K562 (cell line): ENCODE measurements around the gene CEBPE. TPM values are rescaled to one million over a fixed set of nuclear protein-coding genes. Genes with fewer than 3 reads are reported as not detected.

Source experiments
- ATAC-seq: fragments of 200-7000 bp; cut with Tn5 transposase; 3 replicates; pipeline ENCODE4 v1.9.1; 2020; ENCODE audit warnings: moderate library complexity
- BruUV-seq: library from RNA; stranded (reverse); fragments of 400-500 nt; replicated peaks from 2 replicates; lab custom pipeline; 2021; lab: Mats Ljungman, UMichigan
- CTCF ChIA-PET: fragments of 300-600 bp; formaldehyde crosslinking; extraction: SDS; loops from one replicate; lab custom pipeline; 2021; ENCODE audit warnings: low intra/inter-chr PET ratio; lab: Yijun Ruan, JAX
- POLR2A ChIA-PET: fragments of 300-600, 350-650 bp; sonication (Branson Sonifier 250); formaldehyde crosslinking; extraction: SDS; loops from one replicate; lab custom pipeline; 2021; ENCODE audit warnings: antibody characterized with exemption, inconsistent platforms; lab: Yijun Ruan, JAX
- DNase-seq, 4 experiments: peaks; one replicate each; pipeline versions ENCODE4 v3.0.0 to v3.0.0-alpha.2; 2011 to 2018; ENCODE audit warnings: low spot score in 3 of 4, mixed read lengths in 3 of 4; ENCODE audit errors: extremely low read depth in 1 of 4
- FAIRE-seq: peaks from 2 replicates; lab custom pipeline; 2011; peaks lifted over from hg19 to GRCh38; lab: Jason Lieb, UNC
- H2AFZ ChIP-seq: 2 replicates; pipeline ENCODE4 v1.6.0; 2011; ENCODE audit warnings: low read depth, low read length, control low read depth, inconsistent platforms
- H3K27ac ChIP-seq: fragments of 200-600 bp; 3 replicates; pipeline ENCODE4 v1.8.0; 2011; ENCODE audit warnings: low read depth, mild to moderate bottlenecking, control low read depth, inconsistent platforms, low read length, moderate library complexity, mixed read lengths; ENCODE audit errors: extremely low read depth
- H3K27me3 ChIP-seq, 2 experiments: fragments of 300-600 bp in 1 of 2; 2 replicates in 1 of 2; 3 replicates in 1 of 2; pipeline versions ENCODE4 v1.6.0 to v1.8.0; 2011; ENCODE audit warnings: inconsistent platforms in 2 of 2, low read length in 2 of 2, mild to moderate bottlenecking in 1 of 2, mixed read lengths in 1 of 2, moderate library complexity in 1 of 2; ENCODE audit not compliant: control insufficient read depth in 2 of 2, insufficient read depth in 2 of 2
- H3K36me3 ChIP-seq: fragments of 300-600 bp; 3 replicates; pipeline ENCODE4 v1.8.0; 2011; ENCODE audit warnings: mild to moderate bottlenecking, low read length, inconsistent platforms; ENCODE audit not compliant: control insufficient read depth, insufficient read depth
- H3K4me1 ChIP-seq, 2 experiments: fragments of 200-600 bp in 1 of 2; replicated peaks in 1 of 2; 2 replicates in 1 of 2; 3 replicates in 1 of 2; pipeline versions ENCODE4 v1.5.1 to v1.8.0; 2011; ENCODE audit warnings: inconsistent platforms in 2 of 2, low read length in 2 of 2, mild to moderate bottlenecking in 1 of 2, mixed read lengths in 1 of 2, moderate library complexity in 1 of 2; ENCODE audit not compliant: control insufficient read depth in 2 of 2, insufficient read depth in 2 of 2
- H3K4me2 ChIP-seq: 2 replicates; pipeline ENCODE4 v1.6.1; 2011; ENCODE audit warnings: low read length, control low read depth, inconsistent platforms, mixed read lengths; ENCODE audit not compliant: insufficient read depth
- H3K4me3 ChIP-seq: fragments of 200-600 bp; sonication (generic), shearing (Covaris generic); 2 replicates; pipeline ENCODE4 v1.5.1; 2016; ENCODE audit warnings: control low read depth, inconsistent platforms
- H3K79me2 ChIP-seq: fragments of 200-600 bp; 3 replicates; pipeline ENCODE4 v1.8.0; 2011; ENCODE audit warnings: low read length, inconsistent platforms; ENCODE audit not compliant: control insufficient read depth, insufficient read depth
- H3K9ac ChIP-seq, 2 experiments: 2 replicates each; pipeline versions ENCODE4 v1.6.0 to v1.6.1; 2011; ENCODE audit warnings: low read depth in 2 of 2, low read length in 2 of 2, control low read depth in 1 of 2, inconsistent platforms in 1 of 2, mild to moderate bottlenecking in 1 of 2, mixed read lengths in 1 of 2; ENCODE audit not compliant: insufficient read depth in 1 of 2
- H3K9me1 ChIP-seq: one replicate; pipeline ENCODE4 v1.6.0; 2011; ENCODE audit warnings: inconsistent platforms, mild to moderate bottlenecking, low read length, moderate library complexity; ENCODE audit not compliant: control insufficient read depth, insufficient read depth
- H3K9me3 ChIP-seq: replicated peaks from 2 replicates; pipeline ENCODE4 v1.5.1; 2011; ENCODE audit warnings: low read depth, low read length, inconsistent platforms; ENCODE audit not compliant: control insufficient read depth, insufficient read depth
- H4K20me1 ChIP-seq: replicated peaks from 2 replicates; pipeline ENCODE4 v1.6.1; 2011; ENCODE audit warnings: low read length, inconsistent platforms, mixed read lengths; ENCODE audit not compliant: control insufficient read depth, insufficient read depth
- CREB3L1 ChIP-seq: fragments of 450-650 bp; IDR thresholded peaks from 2 replicates; pipeline ENCODE4 v1.6.1; 2014; ENCODE audit warnings: low read depth, mild to moderate bottlenecking, moderate library complexity, borderline replicate concordance
- DMBX1 ChIP-seq: fragments of 250-450 bp; sonication (Bioruptor Pico); IDR thresholded peaks from 2 replicates; pipeline ENCODE4 v1.8.0; 2022; ENCODE audit warnings: inconsistent platforms, mild to moderate bottlenecking, moderate library complexity, borderline replicate concordance
- FOXJ2 ChIP-seq: fragments of 200-800 bp; sonication (Bioruptor generic); IDR thresholded peaks from 2 replicates; pipeline ENCODE4 v1.6.1; 2016; ENCODE audit warnings: missing genetic modification characterization, missing compliant biosample characterization
- KDM2B ChIP-seq: fragments of 250-450 bp; sonication (Bioruptor Pico); IDR thresholded peaks from 2 replicates; pipeline ENCODE4 v1.8.0; 2021; ENCODE audit warnings: mild to moderate bottlenecking, moderate library complexity
- KHSRP ChIP-seq: fragments of 450-650 bp; IDR thresholded peaks from 2 replicates; pipeline ENCODE4 v1.6.1; 2017
- MAZ ChIP-seq, 2 experiments: fragments of 450-650 bp in 1 of 2; sonication (generic) in 1 of 2; formaldehyde crosslinking; IDR thresholded peaks in 1 of 2; conservative IDR thresholded peaks in 1 of 2; 2 replicates each; pipeline versions ENCODE4 v1.4.0 to v1.5.0; 2020; ENCODE audit warnings: mild to moderate bottlenecking in 1 of 2, missing genetic modification reagents in 1 of 2
- RBBP5 ChIP-seq: fragments of 200-600 bp; sonication (generic); IDR thresholded peaks from 2 replicates; pipeline ENCODE4 v1.6.1; 2012; ENCODE audit warnings: borderline replicate concordance, mild to moderate bottlenecking, low read length, control low read depth, inconsistent platforms; ENCODE audit not compliant: insufficient read depth, poor library complexity, severe bottlenecking
- RERE ChIP-seq: sonication (generic); formaldehyde crosslinking; IDR thresholded peaks from 2 replicates; pipeline ENCODE4 v1.8.0; 2023; ENCODE audit warnings: missing genetic modification reagents, mild to moderate bottlenecking, borderline replicate concordance
- ZBTB17 ChIP-seq: fragments of 450-650 bp; formaldehyde crosslinking; IDR thresholded peaks from 2 replicates; pipeline ENCODE4 v1.4.0; 2020; ENCODE audit warnings: mild to moderate bottlenecking
- ZNF184 ChIP-seq: sonication (generic); formaldehyde crosslinking; IDR thresholded peaks from 2 replicates; pipeline ENCODE4 v1.5.0; 2020; ENCODE audit warnings: missing genetic modification reagents
- ZNF282 ChIP-seq: sonication (generic); formaldehyde crosslinking; IDR thresholded peaks from 2 replicates; pipeline ENCODE4 v1.8.1; 2023; ENCODE audit warnings: missing genetic modification reagents
- ZNF431 ChIP-seq: sonication (generic); formaldehyde crosslinking; IDR thresholded peaks from 2 replicates; pipeline ENCODE4 v1.8.0; 2022; ENCODE audit warnings: mild to moderate bottlenecking, missing genetic modification reagents
- ZNF586 ChIP-seq: fragments of 450-650 bp; formaldehyde crosslinking; conservative IDR thresholded peaks from 2 replicates; pipeline ENCODE4 v1.4.0; 2020; ENCODE audit warnings: mild to moderate bottlenecking, moderate library complexity
- ZZZ3 ChIP-seq: fragments of 450-650 bp; IDR thresholded peaks from 2 replicates; pipeline ENCODE4 v1.6.1; 2016; ENCODE audit warnings: antibody characterized with exemption, mild to moderate bottlenecking, moderate library complexity
- WGBS: fragments of 100-300 bp; shearing (Covaris generic); methylation state at CpG from one replicate; pipeline ENCODE4 v1.1.6; 2016; ENCODE audit warnings: low coverage, mixed read lengths; ENCODE audit not compliant: insufficient coverage; ENCODE audit errors: missing lambda C conversion rate; 5-methylcytosine and 5-hydroxymethylcytosine counted together
- in situ Hi-C: fragments of 300-500 bp; cut with MboI; formaldehyde crosslinking; loops from 4 replicates; pipeline ENCODE4 v1.15.0; 2018; ENCODE audit warnings: inconsistent platforms, mixed read lengths
- intact Hi-C: fragments of 100-400 bp; cut with micrococcal nuclease; formaldehyde crosslinking; loops from 2 replicates; pipeline ENCODE4 v1.14.2; 2022
- polyA plus RNA-seq, 8 experiments: library from polyadenylated mRNA; depleted of rRNA in 4 of 8; stranded (reverse) in 5 of 8; unstranded in 3 of 8; fragments of >200 nt; fragmentation: Nextera tagmentation in 2 of 8; fragmentation: Illumina TruSeq in 1 of 8; extraction: Ambion mirVana in 2 of 8; extraction: Trizol in 1 of 8; gene quantifications; 2 replicates each; pipeline versions ENCODE4 v1.2.1 to v1.2.3, GENCODE V29; 2011 to 2014; ENCODE audit warnings: inconsistent platforms in 1 of 8, missing spikeins in 1 of 8
- total RNA-seq, 7 experiments: library from RNA; depleted of rRNA in 6 of 7; stranded (reverse); fragments of >200 nt in 6 of 7; fragmentation: Illumina TruSeq in 2 of 7; extraction: Trizol in 2 of 7; gene quantifications; 2 replicates each; pipeline versions ENCODE4 v1.2.1 to v1.2.3, GENCODE V29; 2011 to 2021; ENCODE audit warnings: low replicate concordance in 1 of 7
- TF ChIP-seq, protein P1 (sequence below): fragments of 450-650 bp; formaldehyde crosslinking; IDR thresholded peaks from 2 replicates; pipeline ENCODE4 v1.4.0; 2020; ENCODE audit warnings: mild to moderate bottlenecking, moderate library complexity

The CEBPE gene
- total and polyA plus RNA-seq, 9 of the 15 experiments (the other 6 are each of a cell fraction or from before 2014, with no cell fraction given), result 0.09 to 0.15 (median 0.13) TPM; not detected in 6

- H3K9ac ChIP-seq, result no peak overlapping the region
- H3K4me1 ChIP-seq, result peaks cover 25 to 30% of the 10 kb centered on the region in 2 experiments
- no peak for ATAC-seq
- no peak for DNase-seq
- H3K9me3 ChIP-seq, result no peaks in the 10 kb centered on the region
- no peaks in the 10 kb centered on the region for H3K79me2 ChIP-seq
- 77% methylated on average over 2 of the region's 2 CpGs for WGBS
- H3K36me3 ChIP-seq, result no peaks in the 10 kb centered on the region; the same call in 2 of the 3 replicates
- no peak overlapping the region for H3K4me2 ChIP-seq
- peak overlapping the region; percentile 76 for H2AFZ ChIP-seq
- H3K9me1 ChIP-seq, result no peaks in the 10 kb centered on the region
- H3K27ac ChIP-seq, result no peak overlapping the region
- ChIA-PET POLR2A (interaction anchor here (0.6 to 1.6 kb wide), 2 partner anchors 13 to 23 kb away, joined by 3 read pairs; no protein-coding TSS in a partner anchor), CTCF (no interaction called here)
- no peak overlapping the region for H3K4me3 ChIP-seq
- no peaks in the 10 kb centered on the region for H4K20me1 ChIP-seq
- FAIRE-seq, result no peak
- in situ Hi-C loops (no loop called here), intact Hi-C loops (loop anchor here (5.0 kb wide), 1 partner anchor 46 kb away; no protein-coding TSS in a partner anchor)
- H3K27me3 ChIP-seq, result no peaks in the 10 kb centered on the region
- no TSS peak for BruUV-seq
- no peak for TF ChIP-seq KHSRP
- no peak for TF ChIP-seq ZNF184 (CRISPR knock-in tag)
- no peak for TF ChIP-seq KDM2B (CRISPR knock-in tag)
- no peak for TF ChIP-seq DMBX1 (CRISPR knock-in tag)
- TF ChIP-seq CREB3L1, result no peak
- no peak for TF ChIP-seq ZBTB17 (CRISPR knock-in tag)
- TF ChIP-seq ZNF586 (CRISPR knock-in tag), result no peak
- no peak for TF ChIP-seq FOXJ2 (tag)
- no peak for TF ChIP-seq MAZ (CRISPR knock-in tag; conservative IDR thresholded peaks at IDR 0.05 in 1 of 2, IDR thresholded peaks at IDR 0.05 in 1 of 2)
- no peak for TF ChIP-seq RBBP5
- no peak for TF ChIP-seq ZNF431 (CRISPR knock-in tag)
- TF ChIP-seq RERE, result no peak
- TF ChIP-seq ZZZ3, result no peak
- TF ChIP-seq, protein P1, sequence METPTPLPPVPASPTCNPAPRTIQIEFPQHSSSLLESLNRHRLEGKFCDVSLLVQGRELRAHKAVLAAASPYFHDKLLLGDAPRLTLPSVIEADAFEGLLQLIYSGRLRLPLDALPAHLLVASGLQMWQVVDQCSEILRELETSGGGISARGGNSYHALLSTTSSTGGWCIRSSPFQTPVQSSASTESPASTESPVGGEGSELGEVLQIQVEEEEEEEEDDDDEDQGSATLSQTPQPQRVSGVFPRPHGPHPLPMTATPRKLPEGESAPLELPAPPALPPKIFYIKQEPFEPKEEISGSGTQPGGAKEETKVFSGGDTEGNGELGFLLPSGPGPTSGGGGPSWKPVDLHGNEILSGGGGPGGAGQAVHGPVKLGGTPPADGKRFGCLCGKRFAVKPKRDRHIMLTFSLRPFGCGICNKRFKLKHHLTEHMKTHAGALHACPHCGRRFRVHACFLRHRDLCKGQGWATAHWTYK (CRISPR knock-in tag), result no peak
- no peak for TF ChIP-seq ZNF282
These were observed 49.2 kb upstream of the CEBPE start for GRCh38 chr14:23168246-23168645.
